HG03196 (cell line): ENCODE measurements around the gene ZNF385B.
"Not testable (repeated sequence)": the region's sequence is repeated elsewhere in the genome, so short reads cannot be mapped to it uniquely, and the experiment has no call there.

Experiments used
- ATAC-seq: cut with Tn5 transposase; IDR thresholded peaks from one replicate; pipeline ENCODE4 v1.9.1; 2021; ENCODE audit not compliant: unreplicated experiment

ZNF385B gene

DNA sequence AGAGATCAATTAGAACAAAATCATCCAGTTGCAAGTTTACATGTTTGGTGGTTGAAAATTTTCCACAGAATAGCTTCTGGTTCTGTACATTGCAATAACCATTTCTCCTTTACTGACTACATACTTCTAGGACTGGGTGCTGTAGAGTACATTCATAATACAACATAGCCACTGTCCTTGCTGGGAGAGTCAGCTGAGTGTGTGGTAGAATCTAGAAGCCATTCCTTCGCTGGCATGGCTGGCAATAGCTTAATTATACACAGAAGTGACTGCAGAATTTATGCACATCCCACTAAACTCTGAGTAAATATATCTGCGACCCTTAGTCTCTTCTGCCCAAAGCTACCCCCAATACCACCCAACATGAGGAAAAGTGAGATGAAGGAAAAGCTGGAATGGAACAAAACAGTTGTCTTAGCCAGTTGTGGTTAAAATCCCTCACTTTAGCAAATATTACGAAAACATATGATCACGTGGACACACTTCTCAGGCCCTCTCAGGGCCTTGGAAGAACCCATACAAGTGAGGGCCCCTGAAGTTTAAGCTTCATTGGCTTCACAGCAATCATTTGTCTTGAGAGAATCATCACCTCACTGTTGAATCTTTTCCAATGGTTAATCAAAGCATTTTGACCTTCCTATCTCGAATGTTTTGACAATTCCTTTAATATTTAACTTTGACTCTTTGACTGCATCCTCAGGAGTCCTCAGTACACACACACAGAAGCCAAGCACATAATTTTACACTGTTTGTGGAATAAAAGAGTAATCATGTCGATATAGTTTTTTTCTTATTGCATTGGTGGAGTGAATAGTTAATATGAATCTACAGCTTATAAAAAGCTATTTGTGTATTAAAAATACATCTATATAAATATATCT is 225.1 kb downstream of the ZNF385B start:
- ATAC-seq = no peak

DNA sequence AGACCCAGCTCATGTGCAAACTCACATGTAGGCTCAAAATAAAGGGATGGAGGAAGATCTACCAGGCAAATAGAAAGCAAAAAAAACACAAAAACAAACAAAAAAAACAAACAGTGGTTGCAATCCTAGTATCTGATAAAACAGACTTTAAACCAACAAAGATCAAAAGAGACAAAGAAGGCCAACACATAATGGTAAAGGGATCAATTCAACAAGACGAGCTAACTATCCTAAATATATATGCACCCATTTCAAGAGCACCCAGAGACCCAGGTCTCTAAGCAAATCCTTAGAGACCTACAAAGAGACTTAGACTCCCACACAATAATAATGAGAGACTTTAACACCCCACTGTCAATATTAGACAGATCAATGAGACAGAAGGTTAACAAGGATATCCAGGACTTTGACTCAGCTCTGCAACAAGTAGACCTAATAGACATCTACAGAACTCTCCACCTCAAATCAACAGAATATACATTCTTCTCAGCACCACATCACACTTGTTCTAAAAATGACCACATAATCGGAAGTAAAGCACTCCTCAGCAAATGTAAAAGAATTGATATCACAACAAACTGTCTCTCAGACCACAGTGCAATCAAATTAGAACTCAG is 229.5 kb downstream of the ZNF385B start:
- ATAC-seq = not testable (repeated sequence)

DNA sequence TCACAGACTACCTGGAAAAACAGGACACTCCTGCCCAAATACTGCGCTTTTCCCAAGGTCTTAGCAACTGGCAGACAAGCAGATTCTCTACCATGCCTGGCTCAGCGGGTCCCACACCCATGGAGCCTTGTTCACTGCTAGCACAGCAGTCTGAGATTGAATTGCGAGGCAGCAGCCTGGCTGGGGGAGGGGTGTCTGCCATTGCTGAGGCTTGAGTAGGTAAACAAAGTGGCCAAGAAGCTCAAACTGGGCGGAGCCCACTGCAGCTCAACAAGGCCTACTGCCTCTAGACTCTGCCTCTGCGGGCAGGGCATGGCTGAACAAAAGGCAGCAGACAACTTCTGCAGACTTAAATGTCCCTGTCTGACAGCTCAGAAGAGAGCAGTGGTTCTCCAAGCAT is 231.6 kb downstream of the ZNF385B start:
- not testable (repeated sequence) for ATAC-seq

DNA sequence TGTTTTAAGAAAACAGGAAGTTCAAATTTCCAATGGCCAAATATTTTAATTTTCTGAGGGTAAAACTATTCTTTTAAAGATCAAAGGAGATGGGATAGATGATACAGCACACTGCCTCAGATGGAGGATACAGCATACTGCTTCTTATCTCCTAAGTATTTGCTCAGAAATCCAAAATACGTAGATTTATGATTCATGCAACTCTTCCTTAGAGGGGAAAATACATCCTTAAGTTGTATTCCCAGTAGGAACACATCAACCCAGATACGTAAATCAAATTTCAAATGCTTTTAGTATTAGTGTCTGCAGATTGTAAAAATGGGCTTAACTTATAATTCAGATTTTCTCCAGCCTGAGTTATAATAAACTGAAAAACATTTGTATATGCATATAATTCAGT is 235.2 kb downstream of the ZNF385B start:
- ATAC-seq = no peak

DNA sequence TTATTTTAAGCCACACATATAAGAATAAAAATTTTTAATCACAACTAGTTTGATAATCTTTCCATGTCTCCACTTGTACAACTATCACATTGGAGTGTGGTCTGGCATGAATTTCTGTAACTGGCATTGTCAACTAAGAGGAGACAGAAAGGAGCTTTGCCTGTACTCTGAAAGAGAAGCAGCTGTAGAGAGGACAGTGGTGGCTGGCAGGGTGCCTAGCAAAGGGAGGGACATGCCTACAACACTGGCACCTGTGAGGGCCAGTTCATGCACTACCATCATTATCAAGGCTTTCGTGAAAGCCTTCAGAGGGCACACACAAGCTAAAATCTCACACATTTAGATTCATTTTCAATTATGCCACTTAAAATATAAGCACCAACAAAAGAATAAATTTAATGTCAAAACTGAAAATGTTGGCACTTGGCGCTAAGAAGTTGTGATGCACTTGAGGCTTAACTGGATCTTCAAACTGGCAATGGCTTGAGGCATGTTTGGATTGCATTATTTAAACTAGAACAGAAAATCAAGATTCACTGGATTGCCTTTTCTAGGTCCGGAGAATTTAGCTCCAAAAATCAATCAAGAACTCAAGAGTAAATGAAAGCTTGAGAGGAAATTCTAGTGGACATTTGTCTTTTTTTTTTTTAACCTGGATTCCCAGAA is 238.6 kb downstream of the ZNF385B start:
- no peak for ATAC-seq

DNA sequence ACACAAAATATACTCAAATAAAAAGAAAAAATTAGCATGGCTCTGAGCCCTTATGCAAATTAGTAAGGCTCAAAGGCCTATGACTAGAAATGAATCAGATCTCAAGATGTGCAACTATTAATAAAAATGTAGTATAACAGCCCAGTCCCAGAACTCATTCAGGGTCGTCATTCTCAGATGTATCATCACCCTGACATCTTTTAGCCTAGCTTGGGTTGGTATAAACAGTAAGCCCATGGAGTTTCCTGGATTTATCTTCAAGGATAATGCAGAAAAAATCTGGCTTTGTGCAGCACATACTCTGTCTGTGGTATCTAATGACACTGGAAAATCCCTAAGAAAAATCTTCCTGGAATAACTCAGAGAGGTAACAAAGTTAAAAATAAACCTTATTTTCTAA is 239.3 kb downstream of the ZNF385B start:
- no peak for ATAC-seq

DNA sequence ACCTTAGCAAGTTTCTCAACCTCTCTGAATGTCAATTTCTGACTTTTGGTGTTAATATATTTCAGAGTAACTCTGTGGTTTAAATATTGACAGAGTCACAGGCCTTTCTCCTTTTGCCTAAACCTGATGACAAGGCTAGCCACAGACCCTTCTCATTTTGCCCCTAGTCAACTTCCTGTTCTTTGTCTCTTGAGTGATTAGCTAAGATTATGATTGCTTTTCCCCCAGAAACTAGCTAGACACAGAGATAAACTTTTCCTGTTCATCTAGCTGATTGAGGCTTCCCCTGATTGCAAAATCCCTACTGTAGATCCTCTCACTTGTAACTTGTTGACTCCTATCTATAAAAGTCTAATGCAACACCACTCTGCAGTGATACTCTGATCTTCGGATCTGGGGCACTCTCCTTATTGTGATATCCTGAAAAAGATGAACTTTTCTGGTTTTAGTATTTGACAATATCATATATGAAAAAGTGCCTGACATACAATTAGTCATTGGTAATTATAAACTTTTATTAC is 241.4 kb downstream of the ZNF385B start:
- ATAC-seq = no peak

DNA sequence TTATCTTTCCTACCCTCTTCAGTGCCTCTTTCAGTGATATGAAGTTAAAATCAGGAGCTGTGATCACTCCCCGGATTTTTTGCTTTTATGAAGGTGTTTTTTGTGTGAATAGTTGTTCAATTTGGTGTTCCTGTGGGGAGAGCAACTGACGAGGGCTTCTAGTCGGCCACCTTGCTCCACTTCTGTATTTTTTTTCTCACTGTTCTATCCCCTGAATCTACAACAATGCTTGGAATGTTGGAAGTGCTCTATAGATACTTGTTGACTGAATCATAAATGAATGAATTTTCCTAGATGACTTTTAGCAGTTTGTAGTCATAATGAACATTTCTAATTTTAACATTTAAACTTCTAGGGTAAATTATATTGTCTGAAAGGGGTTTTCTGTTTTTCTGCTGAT is 247.3 kb downstream of the ZNF385B start:
- ATAC-seq = no peak

DNA sequence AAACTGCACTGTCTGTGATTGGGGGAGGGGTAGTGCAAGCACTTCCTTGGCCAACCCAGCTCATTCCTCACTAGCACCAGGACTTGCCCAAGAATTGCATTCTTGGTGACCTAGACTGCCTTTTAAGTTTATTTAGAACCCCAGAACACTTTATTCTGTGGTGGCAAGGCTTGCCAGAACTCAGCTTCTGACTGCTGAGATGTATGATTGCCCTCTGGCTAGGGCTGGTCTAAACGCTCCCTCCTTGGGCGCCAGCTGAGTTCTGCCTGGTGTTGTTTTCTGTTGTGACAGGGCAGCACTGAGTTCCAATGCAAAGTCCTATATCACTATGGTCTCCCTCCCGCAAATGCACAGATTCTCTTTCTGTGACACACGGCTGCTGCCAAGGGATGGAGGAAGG is 247.7 kb downstream of the ZNF385B start:
- ATAC-seq = no peak

DNA sequence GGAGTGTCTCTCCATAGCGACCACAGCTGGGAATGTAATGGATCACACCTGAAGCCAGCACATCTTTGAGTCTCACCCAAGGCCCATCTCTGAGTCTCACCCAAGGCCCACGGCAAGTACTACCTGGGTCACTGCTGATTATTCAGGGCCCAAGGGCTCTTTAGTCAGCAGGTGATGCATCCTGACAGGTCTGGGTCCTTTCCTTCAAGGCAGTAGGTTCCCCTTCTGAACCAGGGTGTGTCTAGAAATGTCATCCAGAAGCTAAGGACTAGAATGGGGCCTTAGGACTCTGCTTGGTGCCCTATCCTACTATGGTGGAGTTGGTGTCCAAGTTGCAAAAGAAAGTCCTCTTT is 248.1 kb downstream of the ZNF385B start:
- no peak for ATAC-seq

DNA sequence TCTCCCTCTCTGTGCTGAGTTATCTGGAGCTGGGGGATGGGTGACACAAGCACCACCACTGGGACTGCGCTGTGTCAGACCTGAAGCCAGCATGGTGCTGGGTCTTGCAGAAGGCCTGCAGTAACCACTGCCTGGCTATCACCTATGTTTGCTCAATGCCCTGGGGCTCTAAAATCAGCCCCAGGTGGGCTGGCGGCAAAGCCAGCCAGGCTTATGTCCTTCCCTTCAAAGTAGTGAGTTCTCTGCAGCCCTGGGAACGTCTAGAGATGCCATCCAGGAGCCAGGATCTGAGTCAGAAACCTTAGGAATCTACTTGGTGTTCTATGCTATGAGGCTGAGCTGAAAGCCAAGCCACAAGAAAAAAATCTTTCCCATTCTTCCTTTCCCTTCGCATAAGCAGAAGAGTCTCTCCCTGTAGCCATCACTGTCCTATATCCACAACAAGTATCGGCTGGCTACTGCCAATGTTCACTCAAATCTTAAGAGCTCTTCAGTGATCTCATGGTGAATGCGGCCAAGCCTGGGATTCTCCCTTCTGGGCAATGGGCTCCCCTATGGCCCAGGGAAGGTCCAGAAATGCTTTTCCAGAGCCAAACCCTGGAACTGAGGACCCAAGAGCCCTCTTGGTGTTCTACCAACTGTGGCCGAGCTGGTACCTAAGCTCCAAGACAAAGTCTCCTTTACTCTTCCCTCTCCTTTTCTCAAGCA is 248.7 kb downstream of the ZNF385B start:
- no peak for ATAC-seq

DNA sequence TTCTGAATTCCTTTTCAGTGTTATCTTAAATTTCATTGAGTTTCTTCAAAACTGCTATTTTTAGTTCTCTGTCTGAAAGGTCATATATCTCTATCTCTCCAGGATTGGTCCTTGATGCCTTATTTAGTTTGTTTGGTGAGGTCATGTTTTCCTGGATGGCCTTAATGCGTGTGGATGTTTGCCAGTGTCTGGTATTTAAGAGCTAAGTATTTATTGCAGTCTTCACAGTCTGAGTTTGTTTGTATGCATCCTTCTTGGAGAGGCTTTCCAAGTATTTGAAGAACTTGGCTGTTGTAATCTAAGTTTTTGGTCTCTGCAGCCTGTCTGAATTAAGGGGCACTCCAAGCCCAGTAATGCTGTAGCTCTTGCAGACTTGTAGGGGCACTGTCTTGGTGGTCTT is 249.3 kb downstream of the ZNF385B start:
- no peak for ATAC-seq

DNA sequence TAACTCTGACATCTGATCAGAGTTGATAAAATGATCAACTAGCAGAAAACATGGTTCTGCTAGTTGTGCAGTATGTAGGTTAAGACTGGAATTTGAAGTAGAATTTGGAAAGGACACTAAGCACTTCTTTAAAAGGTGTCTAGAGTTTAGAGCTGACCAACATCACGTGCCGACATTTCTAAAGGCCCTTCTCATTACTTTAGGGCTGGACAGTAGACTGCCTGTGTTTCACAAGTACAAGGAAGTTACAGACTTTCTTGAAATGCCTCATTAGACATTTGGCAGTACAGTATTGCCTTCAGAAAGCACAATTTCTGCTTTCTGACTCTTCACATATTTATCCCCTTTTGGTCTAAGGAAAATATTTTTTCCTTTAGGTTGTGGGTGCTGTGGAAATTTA is 255.3 kb downstream of the ZNF385B start:
- ATAC-seq = no peak

DNA sequence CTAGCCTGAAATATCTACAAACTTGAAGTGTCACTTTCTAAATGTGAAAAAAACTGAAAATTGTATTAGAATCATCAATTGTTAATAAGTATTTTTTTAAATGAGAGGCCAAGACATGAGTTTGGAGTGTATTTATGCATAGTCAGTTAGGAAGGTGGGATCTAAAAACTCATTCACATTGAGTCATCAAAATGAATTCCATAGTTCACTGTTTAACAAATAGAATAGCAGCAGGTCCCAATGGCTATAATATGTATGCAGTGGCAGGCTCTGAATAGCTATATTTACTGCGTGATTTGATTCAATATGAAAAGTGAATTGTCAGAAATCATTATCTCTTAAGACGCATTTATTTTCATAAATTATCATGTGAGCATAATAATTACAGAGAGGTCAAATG is 256.1 kb downstream of the ZNF385B start:
- no peak for ATAC-seq

DNA sequence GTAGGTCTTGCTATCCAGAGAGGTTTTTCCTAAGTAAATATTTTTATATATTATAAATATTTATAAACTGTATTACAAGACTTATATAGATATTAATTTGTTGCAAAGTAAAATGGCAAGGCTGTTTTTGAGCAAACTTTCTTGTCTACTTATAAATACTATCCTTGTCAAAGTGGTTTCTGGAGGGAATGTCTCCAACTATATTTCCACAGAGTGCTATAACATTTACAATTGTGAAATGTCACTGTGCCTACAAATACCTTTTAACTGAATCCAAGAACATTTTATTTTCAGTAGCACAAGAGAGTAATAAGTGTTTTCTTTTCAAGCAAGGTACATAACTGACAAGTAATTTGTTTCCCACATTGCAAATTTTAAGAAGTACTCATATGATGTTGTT is 256.8 kb downstream of the ZNF385B start:
- ATAC-seq = no peak

DNA sequence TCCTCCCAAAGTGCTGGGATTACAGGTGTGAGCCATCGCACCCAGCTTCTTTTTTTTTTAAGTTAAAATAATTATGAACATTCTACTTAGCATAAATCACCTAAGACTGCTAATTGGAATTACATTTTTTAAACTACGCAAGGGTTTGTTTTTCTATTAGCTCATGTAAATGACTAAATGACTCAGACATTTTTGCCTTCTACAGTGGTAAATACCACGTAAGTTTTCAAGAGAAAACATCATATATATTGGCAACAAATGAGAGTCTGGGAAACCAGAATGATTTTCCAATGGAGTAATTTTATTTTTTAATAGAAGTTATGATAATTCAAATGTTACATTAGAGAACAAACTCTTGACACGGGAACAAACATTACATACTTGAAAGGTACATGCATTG is 259.0 kb downstream of the ZNF385B start:
- no peak for ATAC-seq

DNA sequence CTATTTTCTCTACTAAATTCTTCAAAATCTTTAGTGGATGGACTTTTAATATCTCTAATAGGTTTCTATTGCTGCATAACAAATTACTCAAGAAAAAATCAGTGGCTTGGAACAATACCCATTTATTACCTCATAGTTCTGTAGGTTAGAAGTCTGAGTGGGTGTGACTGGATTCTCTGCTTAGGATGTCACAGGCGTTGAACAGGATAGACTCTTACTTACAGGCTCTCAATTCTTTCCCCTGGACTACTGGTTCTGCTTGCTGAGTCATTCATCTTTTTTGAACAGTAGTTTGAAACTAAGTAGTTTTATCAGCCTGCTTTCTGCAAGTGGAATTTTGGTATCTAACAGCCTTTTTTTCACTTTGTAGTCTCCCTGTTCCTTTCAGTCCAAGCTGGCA is 265.4 kb downstream of the ZNF385B start:
- ATAC-seq = no peak

DNA sequence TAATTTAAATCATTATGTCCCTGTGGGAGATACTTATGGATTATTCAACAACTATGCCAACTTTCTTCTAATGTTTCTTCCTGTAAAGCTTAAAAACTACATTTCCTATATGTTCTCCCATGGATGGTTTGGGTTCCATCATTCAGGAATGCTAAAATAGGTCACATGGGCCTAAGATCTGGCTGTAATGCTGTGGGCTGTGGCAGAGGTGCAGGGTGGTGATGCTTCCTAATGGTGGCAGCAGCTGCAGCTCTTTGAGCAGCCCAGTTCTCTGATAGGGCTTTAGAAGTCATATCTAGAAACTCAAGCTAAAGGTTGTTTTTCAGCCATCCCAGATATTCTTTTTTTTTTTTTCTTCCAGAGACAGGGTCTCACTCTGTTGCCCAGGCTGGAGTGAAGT is 266.1 kb downstream of the ZNF385B start:
- no peak for ATAC-seq

DNA sequence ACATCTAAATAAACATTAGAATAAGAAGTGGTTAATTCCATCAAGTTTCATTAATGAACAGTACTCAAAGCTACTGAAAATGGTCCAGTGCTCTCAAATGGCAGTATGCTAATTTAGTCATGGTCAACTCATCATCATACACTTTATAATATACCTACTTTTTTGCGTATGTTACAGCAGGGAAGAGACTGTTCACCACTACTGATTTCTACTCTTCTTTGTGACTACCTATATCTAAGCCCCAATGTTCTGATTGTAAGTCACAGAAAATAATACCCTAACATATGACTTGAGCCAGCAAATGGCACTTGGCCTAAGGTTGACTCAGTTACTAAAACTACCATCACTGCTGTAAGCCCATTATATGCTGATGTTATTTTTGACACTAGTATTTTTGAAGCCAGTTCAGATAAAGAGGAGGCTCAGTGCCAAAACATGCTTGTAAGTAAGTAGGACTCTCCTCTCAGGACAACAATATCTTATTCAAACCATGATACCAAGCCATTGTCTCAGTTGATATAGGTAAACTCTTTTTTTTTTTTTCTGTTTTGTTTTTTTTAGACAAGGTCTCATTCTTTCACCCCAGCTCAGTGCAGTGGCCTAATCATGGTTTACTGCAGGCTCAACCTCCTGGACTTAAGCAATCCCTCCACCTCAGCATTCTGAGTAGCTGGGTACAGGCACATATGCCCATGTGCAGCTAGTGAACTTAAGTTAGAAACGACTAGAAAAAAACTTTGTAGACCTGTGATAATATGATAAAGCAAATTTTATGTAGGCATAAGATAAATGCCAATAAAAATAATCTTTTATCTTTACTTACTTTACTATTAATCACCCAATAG is 266.9 kb downstream of the ZNF385B start:
- ATAC-seq = no peak

DNA sequence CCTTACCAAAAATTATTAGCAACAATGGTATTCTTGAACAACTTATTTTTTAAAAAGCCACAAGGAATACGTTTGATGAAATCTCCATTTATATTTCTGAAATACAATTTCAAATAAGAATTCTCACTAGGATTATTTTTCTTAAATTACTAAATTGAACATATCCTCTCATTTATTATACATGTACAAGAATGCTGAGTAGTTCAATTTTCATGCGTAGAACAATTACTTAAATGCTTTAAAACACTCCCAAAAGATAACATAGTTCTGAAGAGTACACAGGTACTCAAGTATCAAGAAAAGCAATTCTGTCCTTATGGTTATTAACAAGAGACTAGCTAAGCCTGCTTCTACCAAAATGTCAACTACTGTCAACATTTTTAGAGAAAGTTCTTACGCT is 268.1 kb downstream of the ZNF385B start:
- ATAC-seq = no peak
